Ovary (tissue), 3 donors: ENCODE measurements around the gene PAM16.

ENCODE experiments used
- CTCF ChIP-seq, 3 donors: fragments of 450-650 bp in 2 of 3; fragments of 200-600 bp in 1 of 3; IDR thresholded peaks; one replicate each; pipeline versions ENCODE4 v1.5.1 to v1.8.0; 2016 to 2022; ENCODE audit warnings: antibody characterized with exemption in 3 of 3, mild to moderate bottlenecking in 1 of 3
- EP300 ChIP-seq: sonication (generic); formaldehyde crosslinking; IDR thresholded peaks from one replicate; pipeline ENCODE4 v1.6.1; 2017; ENCODE audit warnings: antibody characterized with exemption
- POLR2A ChIP-seq: fragments of 450-650 bp; IDR thresholded peaks from one replicate; pipeline ENCODE4 v1.6.1; 2017; ENCODE audit warnings: antibody characterized with exemption, mild to moderate bottlenecking, moderate library complexity
- donor health status: DM: no; HTN: no; CAD: no.

GRCh38 chr16:4344983-4345835 lies 5.9 kb downstream of the PAM16 start:
- no peak for TF ChIP-seq CTCF (IDR thresholded peaks at IDR 0.05)
- no peak for TF ChIP-seq POLR2A
- no peak for TF ChIP-seq EP300
